Fibroblast of pulmonary artery (primary cell): Measurements from ENCODE around the gene GPR137.

ENCODE experiments used
- DNase-seq: peaks from one replicate; pipeline ENCODE4 v3.0.0-alpha.2; 2010; ENCODE audit warnings: low read depth
- H3K4me3 ChIP-seq: replicated peaks from 2 replicates; pipeline ENCODE4 v1.5.1; 2011; ENCODE audit warnings: low read depth, mild to moderate bottlenecking, control low read depth, low read length, moderate library complexity
- TF ChIP-seq, protein P1 (sequence below): IDR thresholded peaks from 2 replicates; pipeline ENCODE4 v1.5.1; 2011; ENCODE audit warnings: mild to moderate bottlenecking, control low read depth, low read length, inconsistent platforms; ENCODE audit errors: missing control alignments

GPR137 gene

DNA sequence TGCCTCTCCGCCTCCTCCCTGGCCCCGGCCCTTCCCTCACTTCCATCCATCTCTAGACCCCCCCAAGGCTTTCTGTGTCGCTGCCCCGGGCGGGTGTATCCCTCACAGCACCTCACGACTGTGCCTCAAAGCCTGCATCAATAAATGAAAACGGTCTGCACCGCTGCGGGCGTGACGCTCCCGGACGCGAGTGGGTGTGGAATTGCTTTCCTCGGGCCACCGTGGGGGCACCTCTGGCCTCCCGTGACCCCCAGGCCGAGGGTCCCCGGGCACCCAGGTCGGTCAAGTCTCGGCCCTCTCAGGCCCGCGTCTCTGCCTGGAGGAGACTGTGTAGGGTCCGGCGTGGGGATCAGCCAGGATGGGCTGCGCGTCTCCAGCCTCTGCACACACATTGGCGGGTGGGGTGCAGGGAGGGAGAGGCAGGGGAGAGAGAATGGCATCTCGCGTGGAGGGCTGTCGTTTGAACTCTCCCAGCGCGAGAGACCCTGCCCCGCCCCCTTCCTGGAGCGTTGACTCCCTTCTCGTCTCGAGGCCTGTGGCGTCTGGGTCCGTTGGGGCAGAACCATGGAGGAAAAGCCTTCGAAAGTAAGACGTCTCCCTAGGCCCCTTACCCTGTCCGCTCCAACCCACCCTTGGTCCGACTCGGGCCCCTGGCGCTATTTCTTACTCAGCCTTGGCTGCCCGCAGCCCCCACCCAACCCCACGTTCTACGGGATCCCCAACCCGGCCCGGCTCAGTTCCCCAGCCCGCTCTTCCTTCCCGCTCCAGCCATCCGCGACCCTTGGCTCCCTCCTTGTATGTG, 14.4 kb downstream of the GPR137 start, which contains the start of gene CATSPERZ:
TSS of gene CATSPERZ (plus strand) at position 512 of the 802 bp plus-strand sequence. CDS start at position 565, 53 bp downstream.
- peak within 1 kb of the TSS; percentile 40 for H3K4me3 ChIP-seq
- no peak for DNase-seq
- TF ChIP-seq, protein P1, sequence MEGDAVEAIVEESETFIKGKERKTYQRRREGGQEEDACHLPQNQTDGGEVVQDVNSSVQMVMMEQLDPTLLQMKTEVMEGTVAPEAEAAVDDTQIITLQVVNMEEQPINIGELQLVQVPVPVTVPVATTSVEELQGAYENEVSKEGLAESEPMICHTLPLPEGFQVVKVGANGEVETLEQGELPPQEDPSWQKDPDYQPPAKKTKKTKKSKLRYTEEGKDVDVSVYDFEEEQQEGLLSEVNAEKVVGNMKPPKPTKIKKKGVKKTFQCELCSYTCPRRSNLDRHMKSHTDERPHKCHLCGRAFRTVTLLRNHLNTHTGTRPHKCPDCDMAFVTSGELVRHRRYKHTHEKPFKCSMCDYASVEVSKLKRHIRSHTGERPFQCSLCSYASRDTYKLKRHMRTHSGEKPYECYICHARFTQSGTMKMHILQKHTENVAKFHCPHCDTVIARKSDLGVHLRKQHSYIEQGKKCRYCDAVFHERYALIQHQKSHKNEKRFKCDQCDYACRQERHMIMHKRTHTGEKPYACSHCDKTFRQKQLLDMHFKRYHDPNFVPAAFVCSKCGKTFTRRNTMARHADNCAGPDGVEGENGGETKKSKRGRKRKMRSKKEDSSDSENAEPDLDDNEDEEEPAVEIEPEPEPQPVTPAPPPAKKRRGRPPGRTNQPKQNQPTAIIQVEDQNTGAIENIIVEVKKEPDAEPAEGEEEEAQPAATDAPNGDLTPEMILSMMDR, result no peak

DNA sequence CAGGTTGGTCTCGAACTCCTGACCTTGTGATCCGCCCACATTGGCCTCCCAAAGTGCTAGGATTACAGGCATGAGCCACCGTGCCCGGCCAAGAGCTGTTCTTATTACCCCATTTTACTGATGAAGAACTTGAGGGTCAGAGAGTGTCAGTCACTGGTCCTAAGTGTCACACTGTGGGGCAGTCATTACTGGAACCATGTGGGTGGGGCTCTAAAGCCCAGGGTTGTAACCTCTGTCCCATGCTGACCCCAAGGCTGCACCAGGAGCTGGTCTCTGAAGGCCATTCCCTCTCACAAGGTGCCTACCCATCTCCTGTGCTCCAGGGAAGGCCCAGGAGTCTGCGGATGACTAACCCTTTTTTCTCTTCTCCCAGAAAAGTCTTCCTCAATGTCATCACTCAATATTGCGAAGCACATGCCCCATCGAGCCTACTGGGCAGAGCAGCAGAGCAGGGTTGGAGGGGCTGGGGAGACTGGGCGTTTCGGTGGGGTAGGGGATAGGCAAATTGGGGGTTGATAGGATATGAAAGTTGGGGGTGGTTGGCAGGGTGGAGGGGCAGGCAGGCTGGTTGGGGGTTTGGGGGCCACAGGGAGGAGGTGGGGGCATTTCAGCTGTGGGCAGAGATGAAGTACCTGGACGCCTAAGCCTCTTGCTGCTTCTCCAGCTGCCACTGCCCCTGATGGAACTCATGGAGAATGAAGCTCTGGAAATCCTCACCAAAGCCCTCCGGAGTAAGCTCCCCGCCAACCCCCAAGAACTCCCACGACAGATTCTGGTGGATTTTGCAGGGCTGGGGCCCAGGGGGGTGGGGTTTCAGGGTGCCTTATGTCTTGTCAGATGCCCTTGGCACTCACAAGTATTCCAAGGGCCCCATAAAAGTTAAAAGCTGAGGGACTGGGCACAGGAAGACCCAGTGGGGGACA, 17.7 kb downstream of the GPR137 start:
- DNase-seq, result no peak
- H3K4me3 ChIP-seq, result no peak overlapping the region
- TF ChIP-seq, protein P1, result no peak

DNA sequence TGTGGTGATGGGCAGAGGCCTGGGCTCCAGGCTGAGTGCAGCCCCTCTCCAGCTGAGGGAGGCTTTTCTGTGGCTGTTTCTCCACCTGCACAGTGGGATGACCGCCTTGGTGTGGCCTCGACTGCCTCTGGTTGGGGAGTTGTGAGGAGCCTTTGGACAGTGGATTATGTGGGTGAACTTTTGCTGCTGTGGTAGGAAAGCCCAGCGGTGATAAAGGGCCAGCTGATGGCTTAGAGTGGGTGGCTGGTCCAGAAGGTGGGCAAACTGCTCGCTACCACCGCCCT, 18.3 kb downstream of the GPR137 start:
- no peak for DNase-seq
- TF ChIP-seq, protein P1, result no peak
- H3K4me3 ChIP-seq, result peak overlapping the region; percentile 68

DNA sequence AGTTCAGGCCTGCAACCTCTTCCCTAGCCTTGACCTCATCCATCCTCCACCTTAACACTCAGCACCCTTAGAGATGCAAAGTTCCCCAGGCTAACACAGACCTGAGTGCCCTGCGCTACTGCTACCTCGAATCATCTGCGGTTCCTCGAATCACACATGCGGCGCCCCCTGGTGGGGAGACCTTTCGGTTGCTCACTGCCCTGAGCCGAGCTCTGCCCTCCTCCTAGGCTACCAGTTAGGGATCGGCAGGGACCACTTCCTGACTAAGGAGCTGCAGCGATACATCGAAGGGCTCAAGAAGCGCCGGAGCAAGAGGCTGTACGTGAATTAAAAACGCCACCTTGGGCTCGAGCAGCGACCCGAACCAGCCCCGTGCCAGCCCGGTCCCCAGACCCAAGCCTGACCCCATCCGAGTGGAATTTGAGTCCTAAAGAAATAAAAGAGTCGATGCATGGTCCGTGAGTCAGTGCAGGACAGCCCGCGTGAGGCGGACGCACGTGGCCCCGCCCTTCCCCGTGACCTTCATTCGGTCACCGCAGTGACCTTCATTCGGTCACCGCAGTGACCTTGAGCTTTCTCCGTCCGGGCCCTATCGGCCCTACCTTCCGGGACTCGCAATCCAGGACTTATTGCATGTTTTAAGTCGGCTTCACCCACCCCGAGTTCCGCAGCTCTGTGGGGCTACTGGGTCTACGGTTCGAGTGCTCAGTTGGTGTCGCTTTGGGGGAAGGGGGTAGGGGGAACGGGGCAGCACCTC, 18.8 kb downstream of the GPR137 start:
- DNase-seq, result peak; percentile 92
- TF ChIP-seq, protein P1, result peak; percentile 82

DNA sequence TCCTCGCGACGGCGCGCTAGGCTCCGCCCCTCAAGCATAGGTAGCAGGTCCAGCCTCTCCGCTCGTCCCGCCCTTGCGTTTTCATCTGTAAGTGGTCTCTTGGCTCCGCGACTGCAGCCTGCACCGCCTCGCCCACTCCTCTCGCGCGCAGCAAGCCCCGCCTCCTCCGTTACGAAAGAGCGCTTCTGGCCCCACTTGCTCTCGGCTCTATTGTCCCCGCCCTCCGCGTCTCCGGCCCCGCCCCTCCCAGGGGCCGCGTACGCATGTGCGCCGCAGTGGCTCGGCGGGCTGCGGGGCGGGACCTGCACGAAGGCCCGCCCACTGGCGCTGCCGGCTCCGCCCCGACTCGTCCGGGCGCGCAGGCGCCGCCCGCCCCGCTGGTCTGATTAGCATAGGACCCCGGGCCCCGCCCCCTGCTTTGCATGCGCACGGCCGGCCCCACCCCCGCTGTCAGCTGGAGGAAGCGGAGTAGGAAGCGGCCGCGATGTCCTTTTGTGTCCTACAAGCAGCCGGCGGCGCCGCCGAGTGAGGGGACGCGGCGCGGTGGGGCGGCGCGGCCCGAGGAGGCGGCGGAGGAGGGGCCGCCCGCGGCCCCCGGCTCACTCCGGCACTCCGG, 19.5 kb downstream of the GPR137 start, which contains the start of gene ESRRA:
TSS of gene ESRRA (plus strand) at position 450 of the 616 bp plus-strand sequence. CDS start 1,656 bp downstream, outside the sequence.
- TF ChIP-seq, protein P1, result no peak
- H3K4me3 ChIP-seq, result peak within 1 kb of the TSS; percentile 74
- peak; percentile 98 for DNase-seq

More for the DNA sequence above, 18.8 kb downstream of the GPR137 start:
- H3K4me3 ChIP-seq, result peak overlapping the region; percentile 68
